HG03439 (cell line): ENCODE measurements around the gene ZKSCAN5.

ENCODE experiments used
- ATAC-seq: cut with Tn5 transposase; IDR thresholded peaks from one replicate; pipeline ENCODE4 v1.9.1; 2021; ENCODE audit warnings: mild to moderate bottlenecking, moderate library complexity; ENCODE audit not compliant: unreplicated experiment

Gene ZKSCAN5

GRCh38 chr7:99504603-99505323 lies at the start of gene ZKSCAN5:
Gene ZKSCAN5 (plus strand): TSS chr7:99504662. CDS start chr7:99506045, 1,383 bp downstream.
- ATAC-seq = peak; percentile 77

GRCh38 chr7:99455874-99456273 lies 48.6 kb upstream of the ZKSCAN5 start:
- no peak for ATAC-seq

- no peak for ATAC-seq
These were observed 48.2 kb upstream of the ZKSCAN5 start for GRCh38 chr7:99456288-99456687.

DNA sequence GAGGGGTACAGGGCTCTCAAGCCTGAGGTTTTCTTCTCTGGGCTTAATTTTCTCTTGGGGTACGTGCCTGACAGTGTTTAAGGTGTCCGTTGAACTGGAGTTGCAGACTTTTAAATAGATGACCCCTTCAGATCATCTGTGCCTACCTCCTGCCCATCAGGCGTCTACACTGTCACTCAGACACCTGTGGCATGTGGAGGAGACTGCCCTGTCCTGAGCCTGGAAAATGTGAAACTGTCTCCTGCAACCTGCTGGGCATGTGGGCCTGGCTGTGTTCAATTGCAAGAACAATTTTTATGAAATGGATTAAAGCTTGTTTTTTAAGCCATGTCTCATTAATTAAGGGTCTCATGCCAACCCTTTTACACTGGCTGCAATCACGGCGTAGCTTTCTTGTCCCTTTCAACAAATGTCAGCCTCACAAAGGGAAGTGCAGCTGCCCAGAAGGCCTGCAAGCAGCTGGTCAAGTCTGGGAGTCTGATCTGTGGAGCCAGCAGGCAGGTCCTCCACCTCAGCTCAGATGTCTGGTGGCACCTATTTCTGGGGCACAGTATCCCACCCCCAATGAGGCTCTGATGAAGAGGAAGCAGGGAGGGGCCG lies 47.3 kb upstream of the ZKSCAN5 start:
- ATAC-seq = no peak

DNA sequence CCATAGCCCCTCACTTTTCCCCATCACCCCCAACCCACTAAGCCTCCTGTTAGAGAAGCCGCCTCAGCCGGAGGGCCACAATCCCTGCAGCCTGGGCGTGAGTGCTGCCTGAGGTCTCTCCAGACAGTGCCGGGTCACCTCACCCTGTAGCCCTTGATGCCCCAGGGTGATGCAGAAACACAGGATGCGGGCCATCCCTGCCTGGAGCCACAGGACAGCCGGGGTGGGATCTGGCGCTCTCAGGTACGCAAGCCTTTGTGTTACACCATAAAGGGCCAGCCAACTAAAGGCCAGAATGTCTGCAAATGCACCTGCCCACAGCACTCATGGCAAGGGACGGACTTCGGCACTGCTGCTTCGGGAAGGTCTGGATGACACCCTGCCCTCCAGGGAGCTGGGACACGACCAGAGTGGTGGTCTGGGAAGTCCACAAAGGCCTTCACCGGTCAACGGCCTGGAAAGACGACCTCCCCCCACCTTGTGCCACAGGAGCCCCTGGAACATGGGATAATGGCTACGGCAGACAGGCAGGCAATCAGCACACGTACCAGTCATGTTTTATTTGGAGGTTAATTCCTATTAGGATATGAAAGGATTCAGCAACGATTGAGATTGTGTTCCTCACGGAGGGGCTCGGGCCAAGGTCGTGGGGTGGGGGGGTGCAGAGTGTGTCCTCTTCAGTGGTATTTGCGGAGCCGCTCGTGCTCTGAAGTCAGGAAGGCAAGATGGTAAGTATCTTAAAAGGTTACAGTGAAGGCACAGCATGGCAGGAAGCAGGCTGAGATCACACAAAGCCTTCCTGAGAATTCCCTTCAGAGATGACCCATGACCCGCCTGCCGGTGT lies 46.6 kb upstream of the ZKSCAN5 start:
- ATAC-seq = no peak

- ATAC-seq = no peak
These were observed 45.4 kb upstream of the ZKSCAN5 start for GRCh38 chr7:99459087-99459486.

GRCh38 chr7:99460651-99461050 lies 43.8 kb upstream of the ZKSCAN5 start:
- no peak for ATAC-seq

DNA sequence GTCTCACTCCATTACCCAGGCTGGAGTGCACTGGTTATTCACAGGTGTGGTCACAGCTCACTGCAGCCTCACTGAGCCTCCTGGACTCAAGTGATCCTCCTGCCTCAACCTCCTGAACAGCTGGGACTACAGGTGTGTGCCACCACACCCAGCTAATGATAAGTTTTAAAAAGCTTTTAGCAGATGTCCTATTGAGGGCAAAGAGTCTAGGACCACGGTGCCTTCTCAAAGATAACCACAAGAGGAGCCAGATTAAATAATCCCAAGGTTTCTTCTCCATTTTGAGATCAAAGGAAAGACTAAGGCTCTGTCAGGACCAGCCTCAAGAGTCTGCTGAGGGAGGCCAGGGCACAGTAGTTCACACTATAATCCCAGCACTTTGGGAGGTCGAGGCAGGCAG lies 43.2 kb upstream of the ZKSCAN5 start:
- ATAC-seq = no peak

DNA sequence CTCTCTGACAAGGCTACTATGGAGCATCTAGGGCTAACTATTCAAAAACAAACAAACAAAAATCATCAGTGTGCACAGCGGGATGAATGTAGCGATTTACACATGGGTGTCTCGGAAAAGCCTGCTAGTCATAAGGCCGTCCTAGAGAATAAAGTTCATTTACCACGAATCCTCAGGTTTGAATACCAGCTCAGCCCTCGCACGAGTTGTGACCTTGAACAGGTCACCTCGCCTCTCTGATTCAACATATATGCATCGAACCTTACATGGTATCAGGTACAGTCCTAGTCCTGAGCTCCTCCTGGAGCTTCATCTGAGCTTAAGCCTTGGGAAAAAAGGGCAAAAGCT lies 39.1 kb upstream of the ZKSCAN5 start:
- ATAC-seq = no peak

- no peak for ATAC-seq
These were observed 36.0 kb upstream of the ZKSCAN5 start for GRCh38 chr7:99468336-99468918.

DNA sequence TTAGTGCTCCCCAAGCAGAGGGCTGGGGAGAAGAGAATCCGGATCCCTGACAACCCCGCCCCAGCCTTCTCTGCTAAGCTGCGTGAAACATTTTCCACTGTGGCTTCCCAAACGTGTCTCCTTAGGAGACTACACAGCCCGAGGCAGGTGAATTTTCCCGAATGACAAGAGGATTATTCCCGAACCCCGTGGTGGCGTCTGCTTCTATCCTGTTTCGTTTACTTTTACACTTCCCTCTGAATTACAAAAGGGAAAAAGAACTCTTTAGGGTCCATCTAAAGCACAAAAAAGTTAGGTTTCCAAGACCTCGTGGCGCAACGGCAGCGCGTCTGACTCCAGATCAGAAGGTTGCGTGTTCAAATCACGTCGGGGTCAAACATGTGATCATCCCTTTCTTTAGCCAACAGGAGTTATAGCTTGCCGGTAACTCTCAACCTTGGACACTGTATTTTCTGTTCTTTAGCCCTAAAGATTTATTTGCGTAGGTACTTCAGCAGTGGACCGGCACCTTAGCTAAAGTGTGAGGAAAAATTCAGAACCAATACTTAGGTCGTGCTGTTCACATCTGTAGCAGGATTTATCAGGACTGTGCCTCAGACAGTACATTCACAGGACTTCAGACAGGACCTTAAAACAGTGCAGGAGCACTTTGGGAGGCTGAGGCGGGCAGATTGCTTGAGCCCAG lies 34.9 kb upstream of the ZKSCAN5 start:
- no peak for ATAC-seq

GRCh38 chr7:99472561-99473314 lies 31.7 kb upstream of the ZKSCAN5 start, which contains the start of gene ZNF789:
Gene ZNF789 (plus strand): TSS chr7:99472890. CDS start chr7:99476457, 3,567 bp downstream.
- peak; percentile 91 for ATAC-seq

GRCh38 chr7:99473315-99473596 lies 31.2 kb upstream of the ZKSCAN5 start:
- no peak for ATAC-seq

DNA sequence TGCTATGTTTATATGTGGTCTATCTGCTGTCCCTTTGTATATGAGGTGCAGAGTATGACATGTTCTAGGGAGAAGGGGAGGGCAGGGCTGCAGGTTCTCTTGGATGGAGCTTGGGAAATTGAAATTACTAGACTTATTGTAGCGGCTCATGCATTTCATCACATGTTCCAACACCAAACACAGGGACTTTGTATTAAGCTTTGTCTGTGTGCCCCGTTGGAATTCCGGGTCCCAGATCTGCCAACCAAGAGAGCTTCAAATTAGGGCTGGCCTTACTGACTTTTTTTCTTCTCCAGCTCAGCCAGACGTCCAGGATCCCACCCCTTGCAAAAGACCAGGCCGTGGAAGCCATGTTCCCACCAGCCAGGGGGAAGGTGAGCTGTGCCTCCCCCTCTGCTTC lies 28.4 kb upstream of the ZKSCAN5 start:
- no peak for ATAC-seq

GRCh38 chr7:99478464-99479440 lies 25.7 kb upstream of the ZKSCAN5 start:
- no peak for ATAC-seq

GRCh38 chr7:99485094-99485493 lies 19.4 kb upstream of the ZKSCAN5 start:
- no peak for ATAC-seq

DNA sequence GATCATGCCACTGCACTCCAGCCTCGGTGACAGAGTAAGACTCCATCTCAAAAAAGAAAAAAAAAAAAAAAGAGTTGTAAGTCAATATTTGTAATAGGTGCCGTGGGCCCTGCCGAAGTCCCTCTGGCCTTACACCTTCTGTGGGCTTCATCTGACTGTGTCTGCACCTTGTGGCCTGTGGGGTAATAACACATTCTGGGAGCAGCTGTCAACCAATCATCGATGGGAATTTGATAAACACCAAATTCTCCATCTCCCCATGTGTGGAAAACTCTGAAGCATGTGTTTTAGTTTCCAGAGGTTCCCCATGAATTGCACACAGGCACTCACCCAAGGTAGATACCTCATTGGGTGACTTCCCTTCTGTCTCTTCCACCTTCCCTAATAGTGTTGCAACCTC lies 15.2 kb upstream of the ZKSCAN5 start:
- no peak for ATAC-seq

- no peak for ATAC-seq
These were observed 13.6 kb upstream of the ZKSCAN5 start for GRCh38 chr7:99490878-99491277.

GRCh38 chr7:99493823-99494222 lies 10.6 kb upstream of the ZKSCAN5 start:
- ATAC-seq = no peak
